Hepatocyte (in vitro differentiated cells): ENCODE measurements around the gene PAK2. TPM values are rescaled to one million over a fixed set of nuclear protein-coding genes. Genes with fewer than 3 reads are reported as not detected.

Source experiments
- DNase-seq: peaks from one replicate; pipeline ENCODE4 v3.0.0-alpha.2; 2016; ENCODE audit warnings: low spot score
- H2AFZ ChIP-seq: fragments of 200-600 bp; sonication (generic); 2 replicates; pipeline ENCODE4 v1.6.0; 2016; ENCODE audit warnings: antibody characterized with exemption, mild to moderate bottlenecking
- H3K27ac ChIP-seq: fragments of 200-600 bp; sonication (generic); 2 replicates; pipeline ENCODE4 v1.5.1; 2016; ENCODE audit warnings: mild to moderate bottlenecking
- H3K27me3 ChIP-seq: fragments of 200-600 bp; sonication (generic); 2 replicates; pipeline ENCODE4 v1.6.1; 2016
- H3K36me3 ChIP-seq: fragments of 200-600 bp; sonication (generic); replicated peaks from 2 replicates; pipeline ENCODE4 v1.5.1; 2016; ENCODE audit warnings: low read depth; ENCODE audit not compliant: insufficient read depth
- H3K4me1 ChIP-seq: fragments of 200-600 bp; sonication (generic); 2 replicates; pipeline ENCODE4 v1.5.1; 2016; ENCODE audit warnings: mild to moderate bottlenecking, moderate library complexity; ENCODE audit not compliant: insufficient read depth
- H3K4me2 ChIP-seq: fragments of 200-600 bp; sonication (generic); 2 replicates; pipeline ENCODE4 v1.6.0; 2016
- H3K4me3 ChIP-seq: fragments of 200-600 bp; sonication (generic); 2 replicates; pipeline ENCODE4 v1.5.1; 2016; ENCODE audit warnings: mild to moderate bottlenecking
- H3K79me2 ChIP-seq: fragments of 200-600 bp; sonication (generic); 2 replicates; pipeline ENCODE4 v1.6.0; 2017; ENCODE audit warnings: mild to moderate bottlenecking
- H3K9me2 ChIP-seq: fragments of 200-600 bp; sonication (generic); replicated peaks from 2 replicates; pipeline ENCODE4 v1.6.0; 2017; ENCODE audit warnings: mild to moderate bottlenecking; ENCODE audit not compliant: insufficient read depth
- H3K9me3 ChIP-seq: fragments of 200-600 bp; sonication (generic); 2 replicates; pipeline ENCODE4 v1.5.1; 2016; ENCODE audit warnings: low read depth, mild to moderate bottlenecking
- H4K20me1 ChIP-seq: fragments of 200-600 bp; sonication (generic); 2 replicates; pipeline ENCODE4 v1.6.0; 2016; ENCODE audit warnings: mild to moderate bottlenecking; ENCODE audit not compliant: insufficient read depth, poor library complexity, severe bottlenecking
- CTCF ChIP-seq: fragments of 200-600 bp; sonication (generic); IDR thresholded peaks from 2 replicates; pipeline ENCODE4 v1.5.1; 2016; ENCODE audit warnings: antibody characterized with exemption, mild to moderate bottlenecking; ENCODE audit not compliant: poor library complexity
- EZH2 ChIP-seq: fragments of 200-600 bp; sonication (generic); IDR thresholded peaks from 2 replicates; pipeline ENCODE4 v1.6.1; 2016; ENCODE audit warnings: antibody characterized with exemption, mild to moderate bottlenecking, borderline replicate concordance
- EZH2phosphoT487 ChIP-seq: fragments of 200-600 bp; sonication (generic); IDR thresholded peaks from one replicate; pipeline ENCODE4 v1.6.1; 2018; ENCODE audit warnings: antibody characterized with exemption, mild to moderate bottlenecking, low read depth, moderate library complexity; ENCODE audit not compliant: unreplicated experiment, severe bottlenecking
- WGBS: methylation state at CpG from one replicate; pipeline ENCODE4 v1.1.6; 2016; ENCODE audit warnings: low lambda C conversion rate; ENCODE audit errors: missing lambda C conversion rate; 5-methylcytosine and 5-hydroxymethylcytosine counted together
- polyA plus RNA-seq: library from polyadenylated mRNA; unstranded; fragments of >200 nt; fragmentation: Nextera tagmentation; extraction: Ambion mirVana; gene quantifications from 2 replicates; pipeline ENCODE4 v1.2.1, GENCODE V29; 2016
- total RNA-seq: library from RNA; depleted of rRNA; stranded (reverse); fragments of >200 nt; gene quantifications from 2 replicates; pipeline ENCODE4 v1.2.3, GENCODE V29; 2014

The PAK2 gene
- total and polyA plus RNA-seq, 2 experiments from 2014 or later: 26.5 to 50.9 TPM

- WGBS: 77% methylated on average over 8 of the region's 8 CpGs
- DNase-seq: no peak
- H4K20me1 ChIP-seq: peaks cover 6% of the 10 kb centered on the region
Measured at GRCh38 chr3:196777836-196778235, 38.2 kb downstream of the PAK2 start.

GRCh38 chr3:196778755-196779154 lies 39.1 kb downstream of the PAK2 start:
- Histone ChIP-seq H4K20me1 (peaks cover 6% of the 10 kb centered on the region), H3K4me3 (no peak overlapping the region), H3K9me2 (no peaks in the 10 kb centered on the region), H3K36me3 (peaks cover 3% of the 10 kb centered on the region), H3K27me3 (no peaks in the 10 kb centered on the region), H3K4me1 (peaks cover 4% of the 10 kb centered on the region), H2AFZ (no peak overlapping the region), H3K27ac (peak overlapping the region; percentile 67), H3K4me2 (peak overlapping the region; percentile 58), H3K79me2 (peaks cover 95% of the 10 kb centered on the region), H3K9me3 (no peaks in the 10 kb centered on the region)
- no peak for TF ChIP-seq CTCF
- no peak for TF ChIP-seq EZH2
- TF ChIP-seq EZH2phosphoT487: no peak
- WGBS: 71% methylated on average over 4 of the region's 4 CpGs
- no peak for DNase-seq

More at GRCh38 chr3:196777836-196778235, 38.2 kb downstream of the PAK2 start:
- peaks cover 11% of the 10 kb centered on the region for H3K4me1 ChIP-seq
- H2AFZ ChIP-seq: no peak overlapping the region
- no peaks in the 10 kb centered on the region for H3K27me3 ChIP-seq
- TF ChIP-seq EZH2phosphoT487: no peak
- no peak for TF ChIP-seq CTCF
- no peak for TF ChIP-seq EZH2
- no peak overlapping the region for H3K4me3 ChIP-seq
- peak overlapping the region; percentile 58 for H3K4me2 ChIP-seq
- no peaks in the 10 kb centered on the region for H3K9me2 ChIP-seq
- H3K79me2 ChIP-seq: peaks cover 95% of the 10 kb centered on the region
- no peaks in the 10 kb centered on the region for H3K9me3 ChIP-seq
- H3K36me3 ChIP-seq: peaks cover 3% of the 10 kb centered on the region
- peak overlapping the region; percentile 67 for H3K27ac ChIP-seq

GRCh38 chr3:196782511-196782910 lies 42.9 kb downstream of the PAK2 start:
- Histone ChIP-seq H3K27ac (no peak overlapping the region), H3K36me3 (peaks cover 3% of the 10 kb centered on the region)

More at GRCh38 chr3:196782511-196782910, 42.9 kb downstream of the PAK2 start:
- H4K20me1 ChIP-seq: no peaks in the 10 kb centered on the region
- peaks cover 3% of the 10 kb centered on the region for H3K4me1 ChIP-seq
- H3K4me3 ChIP-seq: no peak overlapping the region
- no peak overlapping the region for H3K4me2 ChIP-seq
- H3K27me3 ChIP-seq: no peaks in the 10 kb centered on the region
- no peaks in the 10 kb centered on the region for H3K9me3 ChIP-seq
- peaks cover 87% of the 10 kb centered on the region for H3K79me2 ChIP-seq
- no peak for TF ChIP-seq CTCF
- H2AFZ ChIP-seq: no peak overlapping the region
- H3K9me2 ChIP-seq: no peaks in the 10 kb centered on the region
- DNase-seq: no peak
- WGBS: 82% methylated on average over 4 of the region's 4 CpGs
